IMR-90 (cell line): Measurements from ENCODE around the gene CYP2C18. TPM values are rescaled to one million over a fixed set of nuclear protein-coding genes. Genes with fewer than 3 reads are reported as not detected.

Source experiments
- ATAC-seq: fragments of 200-7000 bp; cut with Tn5 transposase; 2 replicates; pipeline ENCODE4 v1.9.1; 2020; ENCODE audit warnings: low read depth, mild to moderate bottlenecking, moderate library complexity
- BruUV-seq: library from RNA; stranded (reverse); fragments of 400-500 nt; replicated peaks from 2 replicates; lab custom pipeline; 2021; lab: Mats Ljungman, UMichigan
- CTCF ChIA-PET: fragments of 300-600 bp; formaldehyde crosslinking; extraction: SDS; loops from one replicate; lab custom pipeline; 2021; ENCODE audit warnings: antibody characterized with exemption; lab: Yijun Ruan, JAX
- POLR2A ChIA-PET: fragments of 300-600 bp; sonication (Branson Sonifier 250); formaldehyde crosslinking; loops from one replicate; lab custom pipeline; 2022; ENCODE audit warnings: antibody characterized with exemption; ENCODE audit not compliant: unreplicated experiment; lab: Charles Lee
- DNase-seq: peaks from one replicate; pipeline ENCODE4 v3.0.0; 2013
- H2AFZ ChIP-seq: replicated peaks from 2 replicates; pipeline ENCODE3; 2013; ENCODE audit warnings: low read length, mild to moderate bottlenecking; ENCODE audit not compliant: poor library complexity
- H2AK5ac ChIP-seq: 2 replicates; pipeline ENCODE4 v1.6.1; 2013; ENCODE audit warnings: low read depth, low read length, inconsistent platforms
- H2AK9ac ChIP-seq: replicated peaks from 2 replicates; pipeline ENCODE3; 2013; ENCODE audit warnings: mild to moderate bottlenecking, low read depth, low read length, moderate library complexity; ENCODE audit not compliant: poor library complexity
- H2BK120ac ChIP-seq: 2 replicates; pipeline ENCODE4 v1.6.1; 2013; ENCODE audit warnings: low read depth, low read length, inconsistent platforms
- H2BK15ac ChIP-seq: 3 replicates; pipeline ENCODE4 v1.6.1; 2013; ENCODE audit warnings: low read depth, low read length, inconsistent platforms
- H2BK20ac ChIP-seq: 2 replicates; pipeline ENCODE4 v1.6.1; 2013; ENCODE audit warnings: low read depth, mild to moderate bottlenecking, inconsistent platforms, low read length, moderate library complexity
- H2BK5ac ChIP-seq: 2 replicates; pipeline ENCODE4 v1.6.1; 2013; ENCODE audit warnings: mild to moderate bottlenecking, low read depth, low read length, inconsistent platforms; ENCODE audit not compliant: poor library complexity, severe bottlenecking
- H3K14ac ChIP-seq: replicated peaks from 2 replicates; pipeline ENCODE4 v1.6.1; 2013; ENCODE audit warnings: low read depth, low read length, inconsistent platforms
- H3K18ac ChIP-seq: 2 replicates; pipeline ENCODE4 v1.6.1; 2013; ENCODE audit warnings: low read depth, low read length, control low read depth
- H3K23ac ChIP-seq: 2 replicates; pipeline ENCODE4 v1.6.1; 2013; ENCODE audit warnings: low read depth, low read length, inconsistent platforms
- H3K27ac ChIP-seq: 2 replicates; pipeline ENCODE4 v1.5.1; 2013; ENCODE audit warnings: mild to moderate bottlenecking, control low read depth, low read length; ENCODE audit not compliant: insufficient read depth
- H3K27me3 ChIP-seq: 2 replicates; pipeline ENCODE4 v1.6.1; 2013; ENCODE audit warnings: low read length; ENCODE audit not compliant: control insufficient read depth, insufficient read depth
- H3K36me3 ChIP-seq: 2 replicates; pipeline ENCODE4 v1.6.1; 2013; ENCODE audit warnings: low read length, mixed read lengths; ENCODE audit not compliant: control insufficient read depth, insufficient read depth
- H3K4ac ChIP-seq: 2 replicates; pipeline ENCODE4 v1.6.1; 2013; ENCODE audit warnings: low read depth, low read length, inconsistent platforms
- H3K4me1 ChIP-seq: 2 replicates; pipeline ENCODE4 v1.6.1; 2013; ENCODE audit warnings: low read length, mixed read lengths; ENCODE audit not compliant: control insufficient read depth, insufficient read depth
- H3K4me2 ChIP-seq: 2 replicates; pipeline ENCODE4 v1.6.1; 2013; ENCODE audit warnings: low read depth, mild to moderate bottlenecking, control low read depth, low read length, moderate library complexity
- H3K4me3 ChIP-seq: 2 replicates; pipeline ENCODE4 v1.5.1; 2013; ENCODE audit warnings: low read depth, mild to moderate bottlenecking, control low read depth, low read length, moderate library complexity; ENCODE audit not compliant: insufficient read depth
- H3K56ac ChIP-seq: 2 replicates; pipeline ENCODE4 v1.6.1; 2013; ENCODE audit warnings: low read length, inconsistent platforms; ENCODE audit not compliant: insufficient read depth; ENCODE audit errors: extremely low read depth
- H3K79me1 ChIP-seq, 2 experiments: 2 replicates each; pipeline ENCODE4 v1.6.1; 2013; ENCODE audit warnings: low read length in 2 of 2, inconsistent platforms in 1 of 2, low read depth in 1 of 2
- H3K9ac ChIP-seq: 2 replicates; pipeline ENCODE4 v1.6.1; 2013; ENCODE audit warnings: low read depth, low read length, control low read depth
- H3K9me1 ChIP-seq: 2 replicates; pipeline ENCODE4 v1.6.1; 2013; ENCODE audit warnings: low read length, inconsistent platforms; ENCODE audit not compliant: insufficient read depth
- H3K9me3 ChIP-seq: 2 replicates; pipeline ENCODE4 v1.6.1; 2013; ENCODE audit warnings: low read length; ENCODE audit not compliant: control insufficient read depth, insufficient read depth
- H4K20me1 ChIP-seq: 2 replicates; pipeline ENCODE4 v1.6.1; 2013; ENCODE audit warnings: low read length, inconsistent platforms; ENCODE audit not compliant: insufficient read depth
- H4K5ac ChIP-seq: 2 replicates; pipeline ENCODE4 v1.6.1; 2013; ENCODE audit warnings: mild to moderate bottlenecking, low read depth, low read length, control low read depth
- H4K8ac ChIP-seq, 2 experiments: 2 replicates each; pipeline ENCODE4 v1.6.1; 2013; ENCODE audit warnings: low read depth in 2 of 2, low read length in 2 of 2, control low read depth in 1 of 2, inconsistent platforms in 1 of 2
- H4K91ac ChIP-seq: 2 replicates; pipeline ENCODE4 v1.6.1; 2013; ENCODE audit warnings: low read depth, low read length, inconsistent platforms; ENCODE audit not compliant: insufficient read depth
- BHLHE40 ChIP-seq: fragments of 150-350 bp; IDR thresholded peaks from 2 replicates; pipeline ENCODE4 v1.6.1; 2016; ENCODE audit warnings: mild to moderate bottlenecking, low read depth, low read length
- CEBPB ChIP-seq: IDR thresholded peaks from 2 replicates; pipeline ENCODE4 v1.6.1; 2012; ENCODE audit warnings: low read depth, low read length, improper control_type of control experiment
- CHD1 ChIP-seq: IDR thresholded peaks from 2 replicates; pipeline ENCODE4 v1.6.1; 2012; ENCODE audit warnings: low read depth, low read length, improper control_type of control experiment
- CTCF ChIP-seq: conservative IDR thresholded peaks from 2 replicates; pipeline ENCODE4 v1.5.1; 2012; ENCODE audit warnings: mild to moderate bottlenecking, low read depth, low read length, improper control_type of control experiment
- FOS ChIP-seq: fragments of 150-350 bp; IDR thresholded peaks from 2 replicates; pipeline ENCODE4 v1.6.1; 2016; ENCODE audit warnings: low read depth, low read length
- MAFK ChIP-seq: IDR thresholded peaks from 2 replicates; pipeline ENCODE4 v1.6.1; 2012; ENCODE audit warnings: low read depth, low read length, improper control_type of control experiment
- MAZ ChIP-seq: IDR thresholded peaks from 2 replicates; pipeline ENCODE4 v1.6.1; 2012; ENCODE audit warnings: low read depth, mild to moderate bottlenecking, low read length, improper control_type of control experiment, moderate library complexity, borderline replicate concordance
- MXI1 ChIP-seq: IDR thresholded peaks from 2 replicates; pipeline ENCODE4 v1.6.1; 2012; ENCODE audit warnings: low read depth, mild to moderate bottlenecking, low read length, moderate library complexity, borderline replicate concordance
- NFE2L2 ChIP-seq: fragments of 150-350 bp; IDR thresholded peaks from 2 replicates; pipeline ENCODE4 v1.6.1; 2016; ENCODE audit warnings: low read depth, mild to moderate bottlenecking, low read length
- POLR2A ChIP-seq: IDR thresholded peaks from 2 replicates; pipeline ENCODE4 v1.6.1; 2012; ENCODE audit warnings: mild to moderate bottlenecking, low read depth, low read length
- RAD21 ChIP-seq: IDR thresholded peaks from 2 replicates; pipeline ENCODE4 v1.6.1; 2012; ENCODE audit warnings: low read length, improper control_type of control experiment
- RCOR1 ChIP-seq: IDR thresholded peaks from 2 replicates; pipeline ENCODE4 v1.6.1; 2012; ENCODE audit warnings: mild to moderate bottlenecking, low read length, improper control_type of control experiment; ENCODE audit not compliant: insufficient replicate concordance
- RFX5 ChIP-seq: IDR thresholded peaks from 2 replicates; pipeline ENCODE4 v1.8.0; 2012; ENCODE audit warnings: low read depth, mild to moderate bottlenecking, low read length, moderate library complexity
- SMC3 ChIP-seq: fragments of 150-350 bp; IDR thresholded peaks from 2 replicates; pipeline ENCODE4 v1.6.1; 2016; ENCODE audit warnings: low read depth, mild to moderate bottlenecking, antibody characterized with exemption, low read length, moderate library complexity
- WGBS, 2 experiments: methylation state at CpG; one replicate each; pipeline versions ENCODE4 v1.1.5 to v1.1.7; 2013; ENCODE audit warnings: missing lambda C conversion rate in 2 of 2; ENCODE audit not compliant: insufficient read length in 1 of 2; ENCODE audit errors: extremely low coverage in 2 of 2; 5-methylcytosine and 5-hydroxymethylcytosine counted together
- dilution Hi-C: fragments of 300-500 bp; cut with HindIII; formaldehyde crosslinking; loops from one replicate; pipeline ENCODE4 v1.14.3; 2018; ENCODE audit warnings: low sequenced_read_pairs; ENCODE audit not compliant: unreplicated experiment
- in situ Hi-C: fragments of 300-500 bp; cut with MboI; formaldehyde crosslinking; loops from 3 replicates; pipeline ENCODE4 v1.14.3; 2019; ENCODE audit warnings: low sequenced_read_pairs, inconsistent platforms, mixed read lengths
- intact Hi-C: fragments of 100-400 bp; cut with micrococcal nuclease; formaldehyde crosslinking; loops from 2 replicates; pipeline ENCODE4 v1.10.0; 2022
- polyA plus RNA-seq, 3 experiments: library from polyadenylated mRNA; depleted of rRNA; stranded (reverse); fragments of >200 nt; gene quantifications; 2 replicates each; pipeline ENCODE4 v1.2.3, GENCODE V29; 2012; ENCODE audit warnings: low replicate concordance in 1 of 3
- total RNA-seq: library from RNA; depleted of rRNA; stranded (reverse); fragments of >200 nt; gene quantifications from 2 replicates; pipeline ENCODE4 v1.2.3, GENCODE V29; 2012
- TF ChIP-seq, protein P1 (sequence below): fragments of 150-350 bp; IDR thresholded peaks from 2 replicates; pipeline ENCODE4 v1.6.1; 2017; ENCODE audit warnings: mild to moderate bottlenecking, antibody characterized with exemption, low read length, low read depth
- TF ChIP-seq, protein P2 (sequence below): fragments of 150-350 bp; IDR thresholded peaks from 2 replicates; pipeline ENCODE4 v1.6.1; 2016; ENCODE audit warnings: low read depth, mild to moderate bottlenecking, low read length, moderate library complexity, borderline replicate concordance

CYP2C18 gene
- total and polyA plus RNA-seq, 2 of the 4 experiments (the other 2 are of a cell fraction), result not detected

GRCh38 chr10:94777886-94778458 lies 94.4 kb downstream of the CYP2C18 start:
- no peak overlapping the region for H3K4me3 ChIP-seq
- H2AK9ac ChIP-seq, result no peak overlapping the region
- H3K23ac ChIP-seq, result no peak overlapping the region
- no peak overlapping the region for H4K91ac ChIP-seq
- H3K56ac ChIP-seq, result no peak overlapping the region
- H2AFZ ChIP-seq, result no peak overlapping the region
- in situ Hi-C loops (no loop called here), intact Hi-C loops (no loop called here), dilution Hi-C loops (no loop called here)
- no peak overlapping the region for H2BK15ac ChIP-seq
- H3K4ac ChIP-seq, result no peak overlapping the region
- no peak overlapping the region for H2BK120ac ChIP-seq
- no peak for TF ChIP-seq MXI1
- no peak for TF ChIP-seq MAZ
- no peak for TF ChIP-seq SMC3
- TF ChIP-seq CHD1, result no peak
- no peak for TF ChIP-seq CTCF
- TF ChIP-seq, protein P1, sequence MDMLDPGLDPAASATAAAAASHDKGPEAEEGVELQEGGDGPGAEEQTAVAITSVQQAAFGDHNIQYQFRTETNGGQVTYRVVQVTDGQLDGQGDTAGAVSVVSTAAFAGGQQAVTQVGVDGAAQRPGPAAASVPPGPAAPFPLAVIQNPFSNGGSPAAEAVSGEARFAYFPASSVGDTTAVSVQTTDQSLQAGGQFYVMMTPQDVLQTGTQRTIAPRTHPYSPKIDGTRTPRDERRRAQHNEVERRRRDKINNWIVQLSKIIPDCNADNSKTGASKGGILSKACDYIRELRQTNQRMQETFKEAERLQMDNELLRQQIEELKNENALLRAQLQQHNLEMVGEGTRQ, result no peak
- TF ChIP-seq FOS, result no peak
- TF ChIP-seq NFE2L2, result no peak
- no peak for TF ChIP-seq RAD21
- TF ChIP-seq MAFK, result no peak
- no peak for TF ChIP-seq RCOR1
- TF ChIP-seq, protein P2, sequence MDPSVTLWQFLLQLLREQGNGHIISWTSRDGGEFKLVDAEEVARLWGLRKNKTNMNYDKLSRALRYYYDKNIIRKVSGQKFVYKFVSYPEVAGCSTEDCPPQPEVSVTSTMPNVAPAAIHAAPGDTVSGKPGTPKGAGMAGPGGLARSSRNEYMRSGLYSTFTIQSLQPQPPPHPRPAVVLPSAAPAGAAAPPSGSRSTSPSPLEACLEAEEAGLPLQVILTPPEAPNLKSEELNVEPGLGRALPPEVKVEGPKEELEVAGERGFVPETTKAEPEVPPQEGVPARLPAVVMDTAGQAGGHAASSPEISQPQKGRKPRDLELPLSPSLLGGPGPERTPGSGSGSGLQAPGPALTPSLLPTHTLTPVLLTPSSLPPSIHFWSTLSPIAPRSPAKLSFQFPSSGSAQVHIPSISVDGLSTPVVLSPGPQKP, result no peak
- TF ChIP-seq POLR2A, result no peak
- TF ChIP-seq BHLHE40, result no peak
- no peak for TF ChIP-seq CEBPB
- no peak for TF ChIP-seq RFX5
- H3K27ac ChIP-seq, result no peak overlapping the region
- POLR2A ChIA-PET, result no interaction called here
- H3K9me3 ChIP-seq, result no peaks in the 10 kb centered on the region
- no peaks in the 10 kb centered on the region for H4K20me1 ChIP-seq
- no CpG with 5 or more reads among the region's 5 CpGs for WGBS, 2 experiments
- CTCF ChIA-PET, result no interaction called here
- H3K9me1 ChIP-seq, result no peaks in the 10 kb centered on the region
- no peak overlapping the region for H4K8ac ChIP-seq
- no peak overlapping the region for H3K18ac ChIP-seq
- H3K36me3 ChIP-seq, result no peaks in the 10 kb centered on the region
- no peak overlapping the region for H2AK5ac ChIP-seq
- H3K79me1 ChIP-seq, result no peaks in the 10 kb centered on the region
- no peak overlapping the region for H3K9ac ChIP-seq
- DNase-seq (no peak), ATAC-seq (no peak)
- no peaks in the 10 kb centered on the region for H3K4me1 ChIP-seq
- H3K4me2 ChIP-seq, result no peak overlapping the region
- no peak overlapping the region for H4K5ac ChIP-seq
- H3K14ac ChIP-seq, result no peak overlapping the region
- no peaks in the 10 kb centered on the region for H3K27me3 ChIP-seq
- no peak overlapping the region for H2BK20ac ChIP-seq
- BruUV-seq, result no TSS peak
- no peak overlapping the region for H2BK5ac ChIP-seq
